ENCODE measurements around the gene OR4F15.

DNA sequence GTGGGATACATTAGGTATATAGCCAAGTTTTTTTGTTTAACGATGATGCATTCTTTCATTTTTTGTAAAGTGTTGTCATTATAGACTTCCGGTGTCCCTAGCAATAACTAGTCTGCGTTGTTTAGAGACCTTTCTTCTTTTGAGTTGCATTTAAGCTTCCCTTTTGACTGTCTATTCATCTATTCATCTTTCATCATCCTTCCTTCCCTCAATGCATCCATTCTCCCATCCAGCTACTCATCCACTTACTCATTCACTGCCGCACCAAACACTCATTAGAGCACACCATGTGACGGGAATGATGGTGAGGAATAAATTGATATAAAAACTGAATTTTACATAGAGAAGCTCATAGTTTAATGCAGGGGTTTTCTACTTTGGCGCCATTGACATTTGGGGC, 32.9 kb downstream of the OR4F15 start:
- no peak for TF ChIP-seq CTCF (conservative IDR thresholded peaks at IDR 0.05; ENCODE audit: low read depth, low read length)
- no peak for TF ChIP-seq EZH2 (IDR thresholded peaks at IDR 0.05; ENCODE audit: low read length, unreplicated experiment)
- TF ChIP-seq EZH2phosphoT487 (IDR thresholded peaks at IDR 0.05; ENCODE audit: borderline replicate concordance, low read length), result no peak

Data from PC-3 (cell line).